ENCODE results near the gene CCSER1. TPM values are rescaled to one million over a fixed set of nuclear protein-coding genes. Genes with fewer than 3 reads are reported as not detected.

CCSER1 gene
- total RNA-seq, 1 experiment from 2014 or later, result 5.9 TPM

GRCh38 chr4:91058345-91058744 lies 931.2 kb downstream of the CCSER1 start:
- TF ChIP-seq EZH2 (IDR thresholded peaks at IDR 0.05; ENCODE audit: low read depth) (no peak), CTCF (conservative IDR thresholded peaks at IDR 0.05) (no peak)
- Histone ChIP-seq H4K20me1 (ENCODE audit: insufficient read depth) (no peaks in the 10 kb centered on the region), H3K4me3 (no peak overlapping the region), H3K79me2 (ENCODE audit: low read depth) (no peaks in the 10 kb centered on the region), H3K36me3 (ENCODE audit: low read depth) (no peaks in the 10 kb centered on the region), H2AFZ (no peak overlapping the region), H3K27ac (no peak overlapping the region), H3F3A (ENCODE audit: insufficient read depth, low read depth) (no peaks in the 10 kb centered on the region), H3K9me2 (ENCODE audit: insufficient read depth) (no peaks in the 10 kb centered on the region), H3K27me3 (ENCODE audit: insufficient read depth, low read depth) (no peaks in the 10 kb centered on the region), H3K4me1 (replicated peaks; ENCODE audit: insufficient read depth) (no peaks in the 10 kb centered on the region), H3K4me2 (no peak overlapping the region), H3K9me3 (ENCODE audit: insufficient read depth, low read depth) (no peaks in the 10 kb centered on the region)
- DNase-seq, result no peak
- no TSS peak for BruUV-seq (replicated peaks)
- intact Hi-C loops (cut with micrococcal nuclease; ENCODE audit: unreplicated experiment), result no loop called here
- POLR2A ChIA-PET (ENCODE audit: unreplicated experiment), result no interaction called here
- CTCF ChIA-PET, result no interaction called here

- H3K27ac ChIP-seq, result no peak overlapping the region
- no peaks in the 10 kb centered on the region for H3K9me3 ChIP-seq (ENCODE audit: insufficient read depth, low read depth)
- DNase-seq, result peak in 1 of 2 experiments; percentile 5
- H3K27me3 ChIP-seq (ENCODE audit: insufficient read depth, low read depth), result no peaks in the 10 kb centered on the region
- CTCF ChIA-PET, result no interaction called here
- H3K4me3 ChIP-seq, result no peak overlapping the region
- H3K79me2 ChIP-seq (ENCODE audit: low read depth), result no peaks in the 10 kb centered on the region
- no peak overlapping the region for H2AFZ ChIP-seq
- no peaks in the 10 kb centered on the region for H3F3A ChIP-seq (ENCODE audit: insufficient read depth, low read depth)
- intact Hi-C loops (cut with micrococcal nuclease; ENCODE audit: unreplicated experiment), result no loop called here
- H3K36me3 ChIP-seq (ENCODE audit: low read depth), result no peaks in the 10 kb centered on the region
- no peak overlapping the region for H3K4me2 ChIP-seq
- no TSS peak for BruUV-seq (replicated peaks)
- no peak for TF ChIP-seq CTCF (conservative IDR thresholded peaks at IDR 0.05)
- no peak for TF ChIP-seq EZH2 (IDR thresholded peaks at IDR 0.05; ENCODE audit: low read depth)
- H3K9me2 ChIP-seq (ENCODE audit: insufficient read depth), result no peaks in the 10 kb centered on the region
- H4K20me1 ChIP-seq (ENCODE audit: insufficient read depth), result no peaks in the 10 kb centered on the region
- POLR2A ChIA-PET (ENCODE audit: unreplicated experiment), result no interaction called here
- H3K4me1 ChIP-seq (replicated peaks; ENCODE audit: insufficient read depth), result no peaks in the 10 kb centered on the region
Observed at GRCh38 chr4:91064157-91064853, 937.1 kb downstream of the CCSER1 start.

GRCh38 chr4:91065117-91065516 lies 937.9 kb downstream of the CCSER1 start:
- Histone ChIP-seq H3K27ac (no peak overlapping the region), H3K9me3 (ENCODE audit: insufficient read depth, low read depth) (no peaks in the 10 kb centered on the region), H3K79me2 (ENCODE audit: low read depth) (no peaks in the 10 kb centered on the region), H2AFZ (no peak overlapping the region), H3K4me2 (no peak overlapping the region), H3K9me2 (ENCODE audit: insufficient read depth) (no peaks in the 10 kb centered on the region), H3F3A (ENCODE audit: insufficient read depth, low read depth) (no peaks in the 10 kb centered on the region), H4K20me1 (ENCODE audit: insufficient read depth) (no peaks in the 10 kb centered on the region), H3K4me1 (replicated peaks; ENCODE audit: insufficient read depth) (no peaks in the 10 kb centered on the region), H3K27me3 (ENCODE audit: insufficient read depth, low read depth) (no peaks in the 10 kb centered on the region), H3K4me3 (no peak overlapping the region), H3K36me3 (ENCODE audit: low read depth) (no peaks in the 10 kb centered on the region)
- DNase-seq, result no peak
- ChIA-PET CTCF (no interaction called here), POLR2A (ENCODE audit: unreplicated experiment) (no interaction called here)
- no peak for TF ChIP-seq EZH2 (IDR thresholded peaks at IDR 0.05; ENCODE audit: low read depth)
- TF ChIP-seq CTCF (conservative IDR thresholded peaks at IDR 0.05), result no peak
- BruUV-seq (replicated peaks), result no TSS peak
- intact Hi-C loops (cut with micrococcal nuclease; ENCODE audit: unreplicated experiment), result no loop called here

All from PC-9 (cell line).